ENCODE data around the gene IL17D.
"Not testable (repeated sequence)": the region's sequence is repeated elsewhere in the genome, so short reads cannot be mapped to it uniquely, and the experiment has no call there.

The IL17D gene

DNA sequence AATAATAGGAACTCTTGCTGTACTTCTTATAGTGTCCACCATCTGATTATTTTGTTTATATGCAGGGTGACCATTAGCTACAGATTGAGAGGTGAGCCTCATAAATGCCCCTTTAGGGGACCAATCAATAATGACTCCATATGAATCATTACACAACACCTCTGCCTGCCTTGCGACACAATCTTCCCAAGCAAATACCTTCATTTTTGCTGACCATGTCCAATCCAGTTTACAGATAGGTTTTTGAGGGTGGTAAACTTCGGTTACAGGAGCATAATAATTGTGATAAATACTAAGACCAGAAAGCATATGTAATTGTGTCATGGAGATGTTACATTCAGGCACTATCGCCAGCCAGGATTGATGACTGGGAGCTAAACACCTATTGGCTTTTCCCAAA, 23.6 kb upstream of the IL17D start:
- H3K9me3 Mint-ChIP-seq = no peaks in the 10 kb centered on the region

DNA sequence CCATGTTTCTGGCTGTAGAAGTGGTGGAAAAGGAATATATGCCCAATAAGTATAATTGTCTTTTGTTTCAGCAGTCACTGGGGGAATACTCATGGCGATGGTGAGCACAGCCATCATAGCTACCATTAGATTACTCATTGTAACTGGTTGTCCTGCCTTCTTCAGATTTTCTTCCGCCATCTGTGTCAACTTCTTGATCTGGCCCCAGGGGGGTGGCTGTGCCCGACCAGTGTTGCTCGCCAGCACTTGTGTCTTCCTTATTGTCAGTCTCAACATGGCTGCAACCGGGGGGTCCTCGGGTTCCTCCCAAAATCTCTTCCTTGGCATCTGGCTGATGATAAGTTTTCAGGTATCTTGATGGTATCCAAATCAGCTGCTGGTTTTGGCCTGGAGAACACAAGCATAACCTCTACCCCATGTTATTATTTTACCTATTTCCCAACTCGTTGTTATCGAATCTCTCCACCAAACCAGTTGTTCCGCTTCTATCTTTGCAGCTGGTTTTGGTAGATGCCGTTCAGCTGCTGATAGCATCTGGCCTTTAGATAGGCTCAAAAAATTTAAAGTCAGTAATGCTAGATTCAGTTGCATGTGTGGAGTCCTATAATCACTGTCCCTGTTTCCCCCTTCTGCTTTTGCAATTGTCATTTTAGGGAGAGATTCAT, 23.0 kb upstream of the IL17D start:
- Mint-ChIP-seq H3K36me3 (ENCODE audit: low read depth) (peaks cover 26% of the 10 kb centered on the region), H3K4me3 (no peak overlapping the region), H3K27ac (no peak overlapping the region), H3K9me3 (no peaks in the 10 kb centered on the region), H3K4me1 (peaks cover 7% of the 10 kb centered on the region), H3K27me3 (ENCODE audit: low read depth) (no peaks in the 10 kb centered on the region)
- TF ChIP-seq, protein P1, sequence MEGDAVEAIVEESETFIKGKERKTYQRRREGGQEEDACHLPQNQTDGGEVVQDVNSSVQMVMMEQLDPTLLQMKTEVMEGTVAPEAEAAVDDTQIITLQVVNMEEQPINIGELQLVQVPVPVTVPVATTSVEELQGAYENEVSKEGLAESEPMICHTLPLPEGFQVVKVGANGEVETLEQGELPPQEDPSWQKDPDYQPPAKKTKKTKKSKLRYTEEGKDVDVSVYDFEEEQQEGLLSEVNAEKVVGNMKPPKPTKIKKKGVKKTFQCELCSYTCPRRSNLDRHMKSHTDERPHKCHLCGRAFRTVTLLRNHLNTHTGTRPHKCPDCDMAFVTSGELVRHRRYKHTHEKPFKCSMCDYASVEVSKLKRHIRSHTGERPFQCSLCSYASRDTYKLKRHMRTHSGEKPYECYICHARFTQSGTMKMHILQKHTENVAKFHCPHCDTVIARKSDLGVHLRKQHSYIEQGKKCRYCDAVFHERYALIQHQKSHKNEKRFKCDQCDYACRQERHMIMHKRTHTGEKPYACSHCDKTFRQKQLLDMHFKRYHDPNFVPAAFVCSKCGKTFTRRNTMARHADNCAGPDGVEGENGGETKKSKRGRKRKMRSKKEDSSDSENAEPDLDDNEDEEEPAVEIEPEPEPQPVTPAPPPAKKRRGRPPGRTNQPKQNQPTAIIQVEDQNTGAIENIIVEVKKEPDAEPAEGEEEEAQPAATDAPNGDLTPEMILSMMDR (IDR thresholded peaks at IDR 0.05; ENCODE audit: unreplicated experiment in 3 of 3) = no peak

More for the DNA sequence above, 23.6 kb upstream of the IL17D start:
- TF ChIP-seq, protein P1 (IDR thresholded peaks at IDR 0.05; ENCODE audit: unreplicated experiment in 3 of 3) = no peak
- Mint-ChIP-seq H3K4me1 (peaks cover 7% of the 10 kb centered on the region), H3K4me3 (no peak overlapping the region), H3K36me3 (ENCODE audit: low read depth) (peaks cover 31% of the 10 kb centered on the region), H3K27me3 (ENCODE audit: low read depth) (no peaks in the 10 kb centered on the region), H3K27ac (no peak overlapping the region)

DNA sequence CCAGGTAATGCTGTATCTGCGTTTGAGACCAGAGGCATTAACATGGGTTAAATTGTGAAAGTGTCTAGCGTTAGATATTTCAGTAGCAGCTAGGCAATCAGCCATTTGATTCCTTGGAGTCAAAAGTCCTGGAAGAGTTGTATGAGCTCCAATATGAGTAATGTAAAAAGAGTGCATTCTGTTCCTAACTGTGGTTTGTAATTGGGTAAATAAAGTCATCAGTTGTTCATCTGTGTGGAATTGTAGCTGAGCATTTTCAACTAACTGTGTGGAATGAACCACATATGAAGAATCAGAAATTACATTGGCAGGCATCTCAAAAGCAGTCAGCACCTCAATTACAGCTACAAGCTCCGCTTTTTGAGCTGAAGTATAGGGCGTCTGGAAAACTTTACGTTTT, 22.0 kb upstream of the IL17D start:
- H3K27ac Mint-ChIP-seq; H3K4me1 Mint-ChIP-seq; H3K27me3 Mint-ChIP-seq (ENCODE audit: low read depth); H3K9me3 Mint-ChIP-seq; H3K4me3 Mint-ChIP-seq: not testable (repeated sequence)
- H3K36me3 Mint-ChIP-seq (ENCODE audit: low read depth) = peaks cover 20% of the 10 kb centered on the region

DNA sequence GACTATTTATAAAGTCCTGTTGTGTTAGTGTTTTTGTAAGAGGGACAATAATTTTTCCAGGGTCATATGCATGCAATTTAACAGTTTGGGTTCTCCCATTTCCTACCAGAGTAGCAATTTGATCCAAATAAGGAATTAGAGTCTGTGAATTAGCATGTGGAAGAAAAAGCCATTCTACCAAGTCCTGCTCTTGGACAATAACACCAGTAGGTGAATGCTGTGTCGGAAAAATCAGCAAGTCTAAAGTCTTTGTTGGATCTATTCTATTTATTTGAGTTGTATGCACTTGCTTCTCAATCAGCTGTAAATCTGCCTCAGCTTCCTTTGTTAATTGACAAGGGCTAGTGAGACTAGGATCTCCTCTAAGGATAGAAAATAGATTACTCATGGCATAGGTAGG, 21.4 kb upstream of the IL17D start:
- no peak overlapping the region for H3K4me3 Mint-ChIP-seq
- no peaks in the 10 kb centered on the region for H3K4me1 Mint-ChIP-seq
- no peak overlapping the region for H3K27ac Mint-ChIP-seq
- TF ChIP-seq, protein P1 (IDR thresholded peaks at IDR 0.05; ENCODE audit: unreplicated experiment in 3 of 3) = no peak
- no peaks in the 10 kb centered on the region for H3K27me3 Mint-ChIP-seq (ENCODE audit: low read depth)
- H3K36me3 Mint-ChIP-seq (ENCODE audit: low read depth) = peaks cover 16% of the 10 kb centered on the region
- H3K9me3 Mint-ChIP-seq = no peaks in the 10 kb centered on the region

DNA sequence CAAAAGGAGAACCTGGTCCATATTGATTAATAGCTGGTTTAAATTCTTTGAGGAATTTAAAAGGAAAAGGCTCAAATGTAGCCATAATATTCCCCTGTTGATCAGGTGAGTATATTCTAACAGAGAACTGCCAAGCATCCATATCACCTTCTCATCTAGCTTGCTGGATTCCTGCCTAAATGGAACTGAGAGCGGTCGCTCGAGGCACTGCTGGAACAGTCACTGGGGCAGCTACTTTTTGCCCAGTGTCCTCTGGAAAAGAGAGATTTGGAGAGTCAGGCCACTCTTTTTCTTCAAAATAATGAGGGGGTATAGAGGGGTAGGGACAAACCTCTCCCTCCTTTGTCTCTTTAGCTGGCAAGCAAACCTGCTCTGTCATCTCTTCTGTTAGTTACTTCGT, 19.5 kb upstream of the IL17D start:
- Mint-ChIP-seq H3K9me3 (no peaks in the 10 kb centered on the region), H3K36me3 (ENCODE audit: low read depth) (peaks cover 14% of the 10 kb centered on the region), H3K4me1 (no peaks in the 10 kb centered on the region), H3K4me3 (no peak overlapping the region), H3K27ac (peak overlapping the region in 1 of 3 experiments; percentile 18), H3K27me3 (ENCODE audit: low read depth) (no peaks in the 10 kb centered on the region)
- TF ChIP-seq, protein P1 (IDR thresholded peaks at IDR 0.05; ENCODE audit: unreplicated experiment in 3 of 3) = no peak

DNA sequence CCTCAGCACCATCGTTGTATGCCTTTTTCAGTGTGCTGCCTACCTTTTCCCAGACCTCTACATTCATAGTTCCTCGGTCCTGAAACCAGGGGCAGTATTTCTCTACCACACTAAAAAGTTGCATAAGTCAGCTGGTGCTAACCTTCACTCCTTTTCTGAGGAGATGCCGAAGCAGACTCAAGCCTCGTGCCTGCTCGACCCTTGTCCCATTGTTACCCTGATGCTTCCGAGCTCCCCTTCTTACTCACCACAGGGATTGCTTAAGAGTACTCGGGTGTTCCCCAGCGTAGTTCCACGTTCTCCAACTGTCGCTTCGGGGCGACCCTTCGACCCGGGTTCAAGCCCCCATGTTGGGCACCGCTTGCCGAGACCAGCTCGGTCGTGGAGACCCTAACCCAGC, 19.0 kb upstream of the IL17D start:
- Mint-ChIP-seq H3K36me3 (ENCODE audit: low read depth) (peaks cover 11% of the 10 kb centered on the region), H3K27me3 (ENCODE audit: low read depth) (no peaks in the 10 kb centered on the region), H3K9me3 (no peaks in the 10 kb centered on the region), H3K4me1 (no peaks in the 10 kb centered on the region), H3K4me3 (no peak overlapping the region), H3K27ac (peak overlapping the region in 1 of 3 experiments; percentile 18)
- TF ChIP-seq, protein P1 (IDR thresholded peaks at IDR 0.05; ENCODE audit: unreplicated experiment in 3 of 3) = no peak
